WTC11 (cell line): ENCODE data around the gene HTT-AS. TPM values are rescaled to one million over a fixed set of nuclear protein-coding genes. Genes with fewer than 3 reads are reported as not detected.

Source experiments
- ATAC-seq: fragments of 200-7000 bp; cut with Tn5 transposase; 2 replicates; pipeline ENCODE4 v1.10.0; 2021; ENCODE audit warnings: mild to moderate bottlenecking, moderate library complexity
- CTCF ChIA-PET: fragments of 300-600 bp; sonication (Branson Sonifier 250); formaldehyde crosslinking; loops from one replicate; lab custom pipeline; 2021; ENCODE audit warnings: antibody characterized with exemption; lab: Charles Lee
- POLR2A ChIA-PET: fragments of 350-600 bp; sonication (Branson Sonifier 250); formaldehyde crosslinking; loops from one replicate; lab custom pipeline; 2021; ENCODE audit warnings: antibody characterized with exemption; lab: Charles Lee
- DNase-seq: peaks from one replicate; pipeline ENCODE4 v3.0.0; 2021; ENCODE audit warnings: low spot score
- H3K27ac Mint-ChIP-seq: 2 replicates; pipeline ENCODE4 v1.8.0; 2021; ENCODE audit warnings: mixed read lengths
- H3K27me3 Mint-ChIP-seq: 2 replicates; pipeline ENCODE4 v1.8.0; 2021; ENCODE audit warnings: low read depth, mild to moderate bottlenecking, moderate library complexity, mixed read lengths
- H3K36me3 Mint-ChIP-seq: 2 replicates; pipeline ENCODE4 v1.8.0; 2021; ENCODE audit warnings: mixed read lengths
- H3K4me1 Mint-ChIP-seq: 2 replicates; pipeline ENCODE4 v1.8.0; 2022; ENCODE audit warnings: mixed read lengths
- H3K4me3 Mint-ChIP-seq: 2 replicates; pipeline ENCODE4 v1.8.0; 2021; ENCODE audit warnings: mild to moderate bottlenecking, moderate library complexity, mixed read lengths
- H3K9me3 Mint-ChIP-seq: 2 replicates; pipeline ENCODE4 v1.8.0; 2021; ENCODE audit warnings: mixed read lengths
- CBFB ChIP-seq: sonication (generic); formaldehyde crosslinking; IDR thresholded peaks from 2 replicates; pipeline ENCODE4 v1.8.1; 2022; ENCODE audit warnings: mild to moderate bottlenecking, low read depth, missing genetic modification reagents
- MXD4 ChIP-seq: fragments of 250-450 bp; sonication (Bioruptor Pico); IDR thresholded peaks from 2 replicates; pipeline ENCODE4 v1.8.0; 2021; ENCODE audit warnings: mild to moderate bottlenecking, moderate library complexity, borderline replicate concordance
- NFATC4 ChIP-seq: fragments of 250-450 bp; sonication (Bioruptor Pico); IDR thresholded peaks from 2 replicates; pipeline ENCODE4 v1.9.0; 2021; ENCODE audit warnings: mild to moderate bottlenecking
- NFE2L1 ChIP-seq: sonication (generic); formaldehyde crosslinking; IDR thresholded peaks from 2 replicates; pipeline ENCODE4 v1.8.1; 2023; ENCODE audit warnings: missing genetic modification reagents
- PRRX2 ChIP-seq: fragments of 250-450 bp; sonication (Bioruptor Pico); IDR thresholded peaks from 2 replicates; pipeline ENCODE4 v1.8.0; 2021; ENCODE audit warnings: mild to moderate bottlenecking
- SMAD4 ChIP-seq: sonication (generic); formaldehyde crosslinking; IDR thresholded peaks from 2 replicates; pipeline ENCODE4 v1.8.0; 2022; ENCODE audit warnings: mild to moderate bottlenecking, missing genetic modification reagents
- ZNF138 ChIP-seq: sonication (generic); formaldehyde crosslinking; conservative IDR thresholded peaks from 2 replicates; pipeline ENCODE4 v1.8.1; 2022; ENCODE audit warnings: mild to moderate bottlenecking, moderate library complexity, missing genetic modification reagents
- ZNF232 ChIP-seq: sonication (generic); formaldehyde crosslinking; IDR thresholded peaks from 2 replicates; pipeline ENCODE4 v1.8.0; 2022; ENCODE audit warnings: mild to moderate bottlenecking, missing genetic modification reagents
- ZNF263 ChIP-seq: sonication (generic); formaldehyde crosslinking; IDR thresholded peaks from 2 replicates; pipeline ENCODE4 v1.8.1; 2022; ENCODE audit warnings: low read depth, mild to moderate bottlenecking, moderate library complexity, missing genetic modification reagents
- ZNF416 ChIP-seq: fragments of 250-450 bp; sonication (Bioruptor Pico); IDR thresholded peaks from 2 replicates; pipeline ENCODE4 v1.9.0; 2021; ENCODE audit warnings: mild to moderate bottlenecking, inconsistent platforms
- total RNA-seq: library from RNA; stranded (reverse); gene quantifications from 3 replicates; pipeline ENCODE4 v1.2.3, GENCODE V29; 2021
- TF ChIP-seq, protein P1 (sequence below): sonication (generic); formaldehyde crosslinking; IDR thresholded peaks from 2 replicates; pipeline ENCODE4 v1.8.1; 2023; ENCODE audit warnings: mild to moderate bottlenecking, missing genetic modification reagents, moderate library complexity
- TF ChIP-seq, protein P2 (sequence below): sonication (generic); formaldehyde crosslinking; IDR thresholded peaks from 2 replicates; pipeline ENCODE4 v1.8.1; 2023; ENCODE audit warnings: mild to moderate bottlenecking, missing genetic modification reagents, moderate library complexity
- TF ChIP-seq, protein P3 (sequence below): sonication (generic); formaldehyde crosslinking; IDR thresholded peaks from 2 replicates; pipeline ENCODE4 v1.8.0; 2023; ENCODE audit warnings: missing genetic modification reagents
- TF ChIP-seq, protein P4 (sequence below): sonication (generic); formaldehyde crosslinking; IDR thresholded peaks from 2 replicates; pipeline ENCODE4 v1.8.1; 2022; ENCODE audit warnings: mild to moderate bottlenecking, moderate library complexity, missing genetic modification reagents
- TF ChIP-seq, protein P5 (sequence below): sonication (generic); formaldehyde crosslinking; IDR thresholded peaks from 2 replicates; pipeline ENCODE4 v1.8.1; 2023; ENCODE audit warnings: mild to moderate bottlenecking, moderate library complexity, missing genetic modification reagents
- TF ChIP-seq, protein P6 (sequence below): sonication (generic); formaldehyde crosslinking; IDR thresholded peaks from 2 replicates; pipeline ENCODE4 v1.8.0; 2023; ENCODE audit warnings: missing genetic modification reagents, mild to moderate bottlenecking, borderline replicate concordance

HTT-AS gene
- total RNA-seq, 1 experiment from 2014 or later: not detected

DNA sequence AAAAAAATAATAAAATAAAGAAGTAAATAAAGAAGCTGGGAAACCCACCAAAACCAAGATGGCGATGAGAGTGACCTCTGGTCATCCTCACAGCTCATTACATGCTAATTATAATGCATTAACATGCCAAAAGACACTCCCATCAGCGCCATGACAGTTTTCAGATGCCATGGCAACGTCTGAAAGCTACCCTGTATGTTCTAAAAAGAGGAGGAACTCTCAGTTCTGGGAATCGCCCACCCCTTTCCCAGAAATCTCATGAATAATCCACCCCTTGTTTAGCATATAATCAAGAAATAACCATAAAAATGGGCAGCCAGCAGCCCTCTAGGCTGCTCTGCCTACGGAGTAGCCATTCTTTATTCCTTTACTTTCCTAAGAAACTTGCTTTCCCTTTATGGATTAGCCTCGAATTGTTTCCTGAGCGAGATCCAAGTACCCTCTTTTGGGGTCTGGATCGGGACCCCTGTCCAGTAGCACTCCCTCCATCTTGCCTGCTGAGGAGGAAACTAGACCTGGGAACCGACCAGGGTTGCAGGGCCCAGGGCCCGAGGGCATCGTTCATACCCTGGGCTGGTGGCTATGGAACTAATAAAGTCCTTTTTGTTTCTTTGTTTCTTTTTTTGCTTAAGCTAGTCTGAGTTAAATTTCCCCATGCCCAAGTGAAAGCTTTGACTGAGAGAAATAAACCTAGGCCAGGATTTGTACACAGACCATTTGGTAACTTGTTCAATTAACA lies 30.9 kb downstream of the HTT-AS start:
- Mint-ChIP-seq H3K9me3 (no peaks in the 10 kb centered on the region), H3K4me3 (no peak overlapping the region), H3K36me3 (no peaks in the 10 kb centered on the region), H3K27ac (no peak overlapping the region), H3K27me3 (peaks cover 23% of the 10 kb centered on the region), H3K4me1 (peaks cover 12% of the 10 kb centered on the region)
- TF ChIP-seq NFATC4 (no peak), SMAD4 (CRISPR knock-in tag) (no peak), NFE2L1 (CRISPR knock-in tag) (no peak), ZNF263 (CRISPR knock-in tag) (no peak), ZNF138 (CRISPR knock-in tag) (no peak), ZNF416 (no peak), PRRX2 (CRISPR knock-in tag) (no peak), CBFB (CRISPR knock-in tag) (no peak), ZNF232 (CRISPR knock-in tag) (no peak), MXD4 (no peak)
- TF ChIP-seq, protein P1, sequence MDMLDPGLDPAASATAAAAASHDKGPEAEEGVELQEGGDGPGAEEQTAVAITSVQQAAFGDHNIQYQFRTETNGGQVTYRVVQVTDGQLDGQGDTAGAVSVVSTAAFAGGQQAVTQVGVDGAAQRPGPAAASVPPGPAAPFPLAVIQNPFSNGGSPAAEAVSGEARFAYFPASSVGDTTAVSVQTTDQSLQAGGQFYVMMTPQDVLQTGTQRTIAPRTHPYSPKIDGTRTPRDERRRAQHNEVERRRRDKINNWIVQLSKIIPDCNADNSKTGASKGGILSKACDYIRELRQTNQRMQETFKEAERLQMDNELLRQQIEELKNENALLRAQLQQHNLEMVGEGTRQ (CRISPR knock-in tag): no peak
- TF ChIP-seq, protein P2, sequence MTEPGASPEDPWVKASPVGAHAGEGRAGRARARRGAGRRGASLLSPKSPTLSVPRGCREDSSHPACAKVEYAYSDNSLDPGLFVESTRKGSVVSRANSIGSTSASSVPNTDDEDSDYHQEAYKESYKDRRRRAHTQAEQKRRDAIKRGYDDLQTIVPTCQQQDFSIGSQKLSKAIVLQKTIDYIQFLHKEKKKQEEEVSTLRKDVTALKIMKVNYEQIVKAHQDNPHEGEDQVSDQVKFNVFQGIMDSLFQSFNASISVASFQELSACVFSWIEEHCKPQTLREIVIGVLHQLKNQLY (CRISPR knock-in tag): no peak
- TF ChIP-seq, protein P3, sequence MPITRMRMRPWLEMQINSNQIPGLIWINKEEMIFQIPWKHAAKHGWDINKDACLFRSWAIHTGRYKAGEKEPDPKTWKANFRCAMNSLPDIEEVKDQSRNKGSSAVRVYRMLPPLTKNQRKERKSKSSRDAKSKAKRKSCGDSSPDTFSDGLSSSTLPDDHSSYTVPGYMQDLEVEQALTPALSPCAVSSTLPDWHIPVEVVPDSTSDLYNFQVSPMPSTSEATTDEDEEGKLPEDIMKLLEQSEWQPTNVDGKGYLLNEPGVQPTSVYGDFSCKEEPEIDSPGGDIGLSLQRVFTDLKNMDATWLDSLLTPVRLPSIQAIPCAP (CRISPR knock-in tag): no peak
- TF ChIP-seq, protein P4, sequence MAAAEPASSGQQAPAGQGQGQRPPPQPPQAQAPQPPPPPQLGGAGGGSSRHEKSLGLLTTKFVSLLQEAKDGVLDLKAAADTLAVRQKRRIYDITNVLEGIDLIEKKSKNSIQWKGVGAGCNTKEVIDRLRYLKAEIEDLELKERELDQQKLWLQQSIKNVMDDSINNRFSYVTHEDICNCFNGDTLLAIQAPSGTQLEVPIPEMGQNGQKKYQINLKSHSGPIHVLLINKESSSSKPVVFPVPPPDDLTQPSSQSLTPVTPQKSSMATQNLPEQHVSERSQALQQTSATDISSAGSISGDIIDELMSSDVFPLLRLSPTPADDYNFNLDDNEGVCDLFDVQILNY (CRISPR knock-in tag): no peak
- TF ChIP-seq, protein P5, sequence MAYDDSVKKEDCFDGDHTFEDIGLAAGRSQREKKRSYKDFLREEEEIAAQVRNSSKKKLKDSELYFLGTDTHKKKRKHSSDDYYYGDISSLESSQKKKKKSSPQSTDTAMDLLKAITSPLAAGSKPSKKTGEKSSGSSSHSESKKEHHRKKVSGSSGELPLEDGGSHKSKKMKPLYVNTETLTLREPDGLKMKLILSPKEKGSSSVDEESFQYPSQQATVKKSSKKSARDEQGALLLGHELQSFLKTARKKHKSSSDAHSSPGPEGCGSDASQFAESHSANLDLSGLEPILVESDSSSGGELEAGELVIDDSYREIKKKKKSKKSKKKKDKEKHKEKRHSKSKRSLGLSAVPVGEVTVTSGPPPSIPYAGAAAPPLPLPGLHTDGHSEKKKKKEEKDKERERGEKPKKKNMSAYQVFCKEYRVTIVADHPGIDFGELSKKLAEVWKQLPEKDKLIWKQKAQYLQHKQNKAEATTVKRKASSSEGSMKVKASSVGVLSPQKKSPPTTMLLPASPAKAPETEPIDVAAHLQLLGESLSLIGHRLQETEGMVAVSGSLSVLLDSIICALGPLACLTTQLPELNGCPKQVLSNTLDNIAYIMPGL (CRISPR knock-in tag): no peak
- TF ChIP-seq, protein P6, sequence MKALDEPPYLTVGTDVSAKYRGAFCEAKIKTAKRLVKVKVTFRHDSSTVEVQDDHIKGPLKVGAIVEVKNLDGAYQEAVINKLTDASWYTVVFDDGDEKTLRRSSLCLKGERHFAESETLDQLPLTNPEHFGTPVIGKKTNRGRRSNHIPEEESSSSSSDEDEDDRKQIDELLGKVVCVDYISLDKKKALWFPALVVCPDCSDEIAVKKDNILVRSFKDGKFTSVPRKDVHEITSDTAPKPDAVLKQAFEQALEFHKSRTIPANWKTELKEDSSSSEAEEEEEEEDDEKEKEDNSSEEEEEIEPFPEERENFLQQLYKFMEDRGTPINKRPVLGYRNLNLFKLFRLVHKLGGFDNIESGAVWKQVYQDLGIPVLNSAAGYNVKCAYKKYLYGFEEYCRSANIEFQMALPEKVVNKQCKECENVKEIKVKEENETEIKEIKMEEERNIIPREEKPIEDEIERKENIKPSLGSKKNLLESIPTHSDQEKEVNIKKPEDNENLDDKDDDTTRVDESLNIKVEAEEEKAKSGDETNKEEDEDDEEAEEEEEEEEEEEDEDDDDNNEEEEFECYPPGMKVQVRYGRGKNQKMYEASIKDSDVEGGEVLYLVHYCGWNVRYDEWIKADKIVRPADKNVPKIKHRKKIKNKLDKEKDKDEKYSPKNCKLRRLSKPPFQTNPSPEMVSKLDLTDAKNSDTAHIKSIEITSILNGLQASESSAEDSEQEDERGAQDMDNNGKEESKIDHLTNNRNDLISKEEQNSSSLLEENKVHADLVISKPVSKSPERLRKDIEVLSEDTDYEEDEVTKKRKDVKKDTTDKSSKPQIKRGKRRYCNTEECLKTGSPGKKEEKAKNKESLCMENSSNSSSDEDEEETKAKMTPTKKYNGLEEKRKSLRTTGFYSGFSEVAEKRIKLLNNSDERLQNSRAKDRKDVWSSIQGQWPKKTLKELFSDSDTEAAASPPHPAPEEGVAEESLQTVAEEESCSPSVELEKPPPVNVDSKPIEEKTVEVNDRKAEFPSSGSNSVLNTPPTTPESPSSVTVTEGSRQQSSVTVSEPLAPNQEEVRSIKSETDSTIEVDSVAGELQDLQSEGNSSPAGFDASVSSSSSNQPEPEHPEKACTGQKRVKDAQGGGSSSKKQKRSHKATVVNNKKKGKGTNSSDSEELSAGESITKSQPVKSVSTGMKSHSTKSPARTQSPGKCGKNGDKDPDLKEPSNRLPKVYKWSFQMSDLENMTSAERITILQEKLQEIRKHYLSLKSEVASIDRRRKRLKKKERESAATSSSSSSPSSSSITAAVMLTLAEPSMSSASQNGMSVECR (CRISPR knock-in tag): no peak
- ATAC-seq: no peak
- ChIA-PET POLR2A (no interaction called here), CTCF (interaction anchor here (1.4 kb wide), 1 partner anchor 276 kb away, joined by 3 read pairs; no protein-coding TSS in a partner anchor)
- no peak for DNase-seq
